Measurements from ENCODE around the gene SC5D. TPM values are rescaled to one million over a fixed set of nuclear protein-coding genes. Genes with fewer than 3 reads are reported as not detected.

The SC5D gene
- 10 to 100 TPM; 24.8 to 25.5 TPM for total RNA-seq

- Mint-ChIP-seq H3K36me3 (peaks cover 11% of the 10 kb centered on the region), H3K27ac (peak within 1 kb of the TSS; percentile 87), H3K4me3 (peak within 1 kb of the TSS; percentile 89), H3K4me1 (peaks cover 23% of the 10 kb centered on the region), H3K27me3 (no peaks in the 10 kb centered on the region), H3K9me3 (peaks cover 3% of the 10 kb centered on the region)
- POLR2A ChIA-PET = interaction anchor here (0.7 to 0.9 kb wide), 3 partner anchors 11 to 159 kb away, joined by 3 to 4 read pairs (median 4); no protein-coding TSS in a partner anchor
- peak; percentile 92 for ATAC-seq (ENCODE audit: low read depth)
- DNase-seq = peak; percentile 97
Observed at GRCh38 chr11:121292495-121293287, at the start of gene SC5D. Gene SC5D (plus strand): TSS chr11:121292771. CDS start chr11:121303376, 10,605 bp downstream.

GRCh38 chr11:121244884-121245283, 47.7 kb upstream of the SC5D start:
- H3K36me3 Mint-ChIP-seq = no peaks in the 10 kb centered on the region
- H3K27ac Mint-ChIP-seq = no peak overlapping the region
- POLR2A ChIA-PET = no interaction called here
- H3K9me3 Mint-ChIP-seq = no peaks in the 10 kb centered on the region
- H3K4me3 Mint-ChIP-seq = no peak overlapping the region
- peaks cover 3% of the 10 kb centered on the region for H3K4me1 Mint-ChIP-seq
- DNase-seq (no peak), ATAC-seq (ENCODE audit: low read depth) (no peak)
- H3K27me3 Mint-ChIP-seq = peaks cover 12% of the 10 kb centered on the region

GRCh38 chr11:121246021-121246768, 46.4 kb upstream of the SC5D start:
- DNase-seq = no peak
- no peak overlapping the region for H3K4me3 Mint-ChIP-seq
- no peaks in the 10 kb centered on the region for H3K36me3 Mint-ChIP-seq
- POLR2A ChIA-PET = no interaction called here
- peaks cover 3% of the 10 kb centered on the region for H3K4me1 Mint-ChIP-seq
- ATAC-seq (ENCODE audit: low read depth) = no peak
- H3K9me3 Mint-ChIP-seq = no peaks in the 10 kb centered on the region
- H3K27me3 Mint-ChIP-seq = peaks cover 12% of the 10 kb centered on the region
- H3K27ac Mint-ChIP-seq = no peak overlapping the region

GRCh38 chr11:121246769-121247035, 45.9 kb upstream of the SC5D start:
- Mint-ChIP-seq H3K27ac (no peak overlapping the region), H3K4me1 (peaks cover 3% of the 10 kb centered on the region), H3K36me3 (no peaks in the 10 kb centered on the region), H3K27me3 (peaks cover 12% of the 10 kb centered on the region), H3K4me3 (no peak overlapping the region), H3K9me3 (no peaks in the 10 kb centered on the region)
- POLR2A ChIA-PET = no interaction called here
- ATAC-seq (ENCODE audit: low read depth) = no peak
- no peak for DNase-seq

GRCh38 chr11:121248496-121248895, 44.1 kb upstream of the SC5D start:
- peaks cover 2% of the 10 kb centered on the region for H3K36me3 Mint-ChIP-seq
- peaks cover 2% of the 10 kb centered on the region for H3K9me3 Mint-ChIP-seq
- DNase-seq (no peak), ATAC-seq (ENCODE audit: low read depth) (no peak)
- peaks cover 3% of the 10 kb centered on the region for H3K4me1 Mint-ChIP-seq
- peaks cover under 1% of the 10 kb centered on the region for H3K27me3 Mint-ChIP-seq
- POLR2A ChIA-PET = no interaction called here
- H3K27ac Mint-ChIP-seq = no peak overlapping the region
- H3K4me3 Mint-ChIP-seq = no peak overlapping the region

GRCh38 chr11:121249039-121249663, 43.4 kb upstream of the SC5D start:
- no peak for DNase-seq
- peaks cover 4% of the 10 kb centered on the region for H3K9me3 Mint-ChIP-seq
- H3K4me1 Mint-ChIP-seq = peaks cover 3% of the 10 kb centered on the region
- H3K36me3 Mint-ChIP-seq = peaks cover 4% of the 10 kb centered on the region
- POLR2A ChIA-PET = no interaction called here
- H3K27ac Mint-ChIP-seq = no peak overlapping the region
- no peak overlapping the region for H3K4me3 Mint-ChIP-seq
- no peaks in the 10 kb centered on the region for H3K27me3 Mint-ChIP-seq
- peak; percentile 60 for ATAC-seq (ENCODE audit: low read depth)

- DNase-seq = no peak
- Mint-ChIP-seq H3K27me3 (peaks cover 4% of the 10 kb centered on the region), H3K4me3 (no peak overlapping the region), H3K27ac (no peak overlapping the region), H3K4me1 (peaks cover 3% of the 10 kb centered on the region), H3K36me3 (peaks cover 4% of the 10 kb centered on the region), H3K9me3 (peaks cover 5% of the 10 kb centered on the region)
- no peak for ATAC-seq (ENCODE audit: low read depth)
- POLR2A ChIA-PET = no interaction called here
Observed at GRCh38 chr11:121250843-121251242, 41.7 kb upstream of the SC5D start.

- POLR2A ChIA-PET = no interaction called here
- Mint-ChIP-seq H3K27ac (no peak overlapping the region), H3K9me3 (peaks cover 5% of the 10 kb centered on the region), H3K27me3 (peaks cover 27% of the 10 kb centered on the region), H3K4me1 (peaks cover 3% of the 10 kb centered on the region), H3K4me3 (no peak overlapping the region), H3K36me3 (peaks cover 4% of the 10 kb centered on the region)
- no peak for ATAC-seq (ENCODE audit: low read depth)
- no peak for DNase-seq
Observed at GRCh38 chr11:121253951-121254350, 38.6 kb upstream of the SC5D start.

GRCh38 chr11:121254756-121255155, 37.8 kb upstream of the SC5D start:
- H3K4me3 Mint-ChIP-seq = no peak overlapping the region
- ATAC-seq (ENCODE audit: low read depth) (no peak), DNase-seq (no peak)
- peaks cover 4% of the 10 kb centered on the region for H3K36me3 Mint-ChIP-seq
- peaks cover 31% of the 10 kb centered on the region for H3K27me3 Mint-ChIP-seq
- H3K9me3 Mint-ChIP-seq = peaks cover 5% of the 10 kb centered on the region
- no peaks in the 10 kb centered on the region for H3K4me1 Mint-ChIP-seq
- POLR2A ChIA-PET = no interaction called here
- no peak overlapping the region for H3K27ac Mint-ChIP-seq

- Mint-ChIP-seq H3K27ac (no peak overlapping the region), H3K36me3 (peaks cover 4% of the 10 kb centered on the region), H3K4me1 (no peaks in the 10 kb centered on the region), H3K9me3 (peaks cover 5% of the 10 kb centered on the region), H3K27me3 (peaks cover 32% of the 10 kb centered on the region), H3K4me3 (no peak overlapping the region)
- DNase-seq = no peak
- POLR2A ChIA-PET = no interaction called here
- no peak for ATAC-seq (ENCODE audit: low read depth)
Observed at GRCh38 chr11:121255473-121256125, 37.0 kb upstream of the SC5D start.

GRCh38 chr11:121257289-121257688, 35.3 kb upstream of the SC5D start:
- ATAC-seq (ENCODE audit: low read depth) (no peak), DNase-seq (no peak)
- Mint-ChIP-seq H3K27ac (no peak overlapping the region), H3K27me3 (peaks cover 42% of the 10 kb centered on the region), H3K4me3 (no peak overlapping the region), H3K9me3 (peaks cover 6% of the 10 kb centered on the region), H3K4me1 (no peaks in the 10 kb centered on the region), H3K36me3 (peaks cover 4% of the 10 kb centered on the region)
- POLR2A ChIA-PET = no interaction called here

GRCh38 chr11:121257976-121258375, 34.6 kb upstream of the SC5D start:
- POLR2A ChIA-PET = no interaction called here
- Mint-ChIP-seq H3K9me3 (peaks cover 8% of the 10 kb centered on the region), H3K36me3 (peaks cover 3% of the 10 kb centered on the region), H3K27me3 (peaks cover 43% of the 10 kb centered on the region), H3K27ac (no peak overlapping the region), H3K4me1 (no peaks in the 10 kb centered on the region), H3K4me3 (no peak overlapping the region)
- ATAC-seq (ENCODE audit: low read depth) = no peak
- no peak for DNase-seq

GRCh38 chr11:121265586-121265985, 27.0 kb upstream of the SC5D start:
- H3K27me3 Mint-ChIP-seq = peaks cover 51% of the 10 kb centered on the region

More at GRCh38 chr11:121265586-121265985, 27.0 kb upstream of the SC5D start:
- Mint-ChIP-seq H3K36me3 (no peaks in the 10 kb centered on the region), H3K4me3 (no peak overlapping the region), H3K9me3 (peaks cover 8% of the 10 kb centered on the region), H3K4me1 (peaks cover 4% of the 10 kb centered on the region), H3K27ac (no peak overlapping the region)
- ATAC-seq (ENCODE audit: low read depth) = no peak
- POLR2A ChIA-PET = no interaction called here
- no peak for DNase-seq
